Ishikawa (cell line): ENCODE results near the gene HOXD13.
A peak's percentile ranks its signal among the peaks of the same experiment; 100 is the strongest.

Source experiments
- CEBPB ChIP-seq: IDR thresholded peaks from 2 replicates; pipeline ENCODE4 v1.6.1; 2012
- CREB1 ChIP-seq: IDR thresholded peaks from 2 replicates; pipeline ENCODE4 v1.6.1; 2012; ENCODE audit warnings: low read depth
- EGR1 ChIP-seq: IDR thresholded peaks from 2 replicates; pipeline ENCODE4 v1.6.1; 2012
- EP300 ChIP-seq: IDR thresholded peaks from 2 replicates; pipeline ENCODE4 v1.6.1; 2012; ENCODE audit warnings: borderline replicate concordance
- FOXM1 ChIP-seq: IDR thresholded peaks from 2 replicates; pipeline ENCODE4 v1.6.1; 2012; ENCODE audit warnings: low read depth, borderline replicate concordance
- MAX ChIP-seq: IDR thresholded peaks from 2 replicates; pipeline ENCODE4 v1.6.1; 2012
- NFIC ChIP-seq: IDR thresholded peaks from 2 replicates; pipeline ENCODE4 v1.6.1; 2012
- RAD21 ChIP-seq: IDR thresholded peaks from 2 replicates; pipeline ENCODE4 v1.6.1; 2012; ENCODE audit warnings: low read depth
- REST ChIP-seq: IDR thresholded peaks from 2 replicates; pipeline ENCODE4 v1.6.1; 2012; ENCODE audit warnings: low read depth, mild to moderate bottlenecking
- TAF1 ChIP-seq: IDR thresholded peaks from 2 replicates; pipeline ENCODE4 v1.6.1; 2012; ENCODE audit warnings: low read depth, mild to moderate bottlenecking
- TCF12 ChIP-seq: IDR thresholded peaks from 2 replicates; pipeline ENCODE4 v1.6.1; 2012; ENCODE audit warnings: low read depth
- TEAD4 ChIP-seq: IDR thresholded peaks from 2 replicates; pipeline ENCODE4 v1.6.1; 2012
- USF1 ChIP-seq: IDR thresholded peaks from 2 replicates; pipeline ENCODE4 v1.6.1; 2012
- YY1 ChIP-seq: IDR thresholded peaks from 2 replicates; pipeline ENCODE4 v1.6.1; 2012; ENCODE audit warnings: low read depth
- ZBTB7A ChIP-seq: IDR thresholded peaks from 2 replicates; pipeline ENCODE4 v1.6.1; 2012; ENCODE audit warnings: low read depth

Gene HOXD13

GRCh38 chr2:176128982-176129796, 36.7 kb downstream of the HOXD13 start, which contains the start of gene HOXD8:
TSS of gene HOXD8 (plus strand) at chr2:176129705. CDS start at chr2:176130367, 662 bp downstream.
- TF ChIP-seq MAX, result peak; percentile 88
- peak; percentile 2; the same call in 1 of the 2 replicates for TF ChIP-seq RAD21
- 0 out of 2 replicates have a peak, but pooled peaks have one; percentile 21 for TF ChIP-seq ZBTB7A
- no peak for TF ChIP-seq EGR1
- TF ChIP-seq USF1, result peak; percentile 24; the same call in 1 of the 2 replicates
- TF ChIP-seq TCF12, result peak; percentile 55
- TF ChIP-seq TAF1, result peak; percentile 94
- no peak for TF ChIP-seq REST
- peak; percentile 65 for TF ChIP-seq NFIC
- peak; percentile 36; the same call in 1 of the 2 replicates for TF ChIP-seq EP300
- no peak for TF ChIP-seq CEBPB
- peak; percentile 30; the same call in 1 of the 2 replicates for TF ChIP-seq FOXM1
- TF ChIP-seq YY1, result peak; percentile 58; the same call in 1 of the 2 replicates
- no peak for TF ChIP-seq CREB1
- TF ChIP-seq TEAD4, result peak; percentile 64; the same call in 1 of the 2 replicates

GRCh38 chr2:176129813-176130146, 37.3 kb downstream of the HOXD13 start:
- TF ChIP-seq FOXM1, result 0 out of 2 replicates have a peak, but pooled peaks have one; percentile 5
- no peak for TF ChIP-seq NFIC

- TF ChIP-seq EGR1, result peak; percentile 83
- peak; percentile 48 for TF ChIP-seq MAX
- no peak for TF ChIP-seq USF1
- no peak for TF ChIP-seq RAD21
- TF ChIP-seq CEBPB, result no peak
- TF ChIP-seq FOXM1, result no peak
- no peak for TF ChIP-seq TEAD4
- peak; percentile 23; the same call in 1 of the 2 replicates for TF ChIP-seq TAF1
- TF ChIP-seq TCF12, result no peak; the same call in 1 of the 2 replicates
- no peak for TF ChIP-seq YY1
- no peak for TF ChIP-seq ZBTB7A
- TF ChIP-seq EP300, result 0 out of 2 replicates have a peak, but pooled peaks have one; percentile 17
- no peak for TF ChIP-seq NFIC
- TF ChIP-seq REST, result no peak
- TF ChIP-seq CREB1, result no peak
These were observed 37.8 kb downstream of the HOXD13 start for GRCh38 chr2:176130147-176130956.

- TF ChIP-seq CREB1 (no peak), TCF12 (no peak), YY1 (no peak), REST (no peak), EP300 (no peak), NFIC (no peak), MAX (no peak), RAD21 (no peak), ZBTB7A (no peak), EGR1 (no peak), CEBPB (no peak), TEAD4 (no peak), TAF1 (no peak), FOXM1 (no peak), USF1 (no peak)
These were observed 38.7 kb downstream of the HOXD13 start for GRCh38 chr2:176130957-176131847.
